ENCODE results near the gene TFPI2.

Gene TFPI2

DNA sequence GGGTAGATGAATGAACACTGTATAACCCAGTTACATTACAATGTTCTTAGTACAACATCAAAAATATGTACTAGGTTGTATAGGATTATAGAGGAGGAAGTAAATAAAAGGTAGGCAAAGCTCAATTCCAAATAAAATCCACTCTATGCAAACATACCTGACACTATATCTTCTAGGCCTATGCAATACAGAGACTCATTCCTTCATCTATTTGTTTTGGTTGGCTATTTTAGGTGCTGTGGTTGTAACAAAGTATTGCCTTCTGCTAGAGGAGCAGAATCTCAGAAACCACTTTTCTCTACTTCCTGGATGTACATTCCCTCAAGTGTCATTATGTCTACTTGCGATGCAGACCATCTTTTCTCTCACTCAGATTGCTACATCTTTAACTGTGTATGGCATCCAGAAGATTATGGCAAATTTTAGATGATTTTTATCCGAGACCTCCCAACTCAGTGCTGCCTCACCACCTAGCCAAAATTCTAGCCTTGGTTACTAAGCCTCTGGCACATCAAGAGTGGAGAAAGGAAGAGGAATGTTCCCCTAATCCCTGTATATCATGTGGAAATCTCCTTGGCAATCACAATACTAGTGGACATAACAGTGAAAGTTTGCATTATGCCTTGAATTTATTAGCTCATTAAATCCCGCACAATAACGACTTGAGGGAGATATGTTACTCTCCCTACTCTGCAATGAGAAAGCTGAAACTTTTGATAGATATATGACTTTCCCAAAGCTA is 5.5 kb upstream of the TFPI2 start:
- no peak overlapping the region for H3K4me3 ChIP-seq (ENCODE audit: low read depth, low read length)
- CTCF ChIA-PET = interaction anchor here (1.0 kb wide), 1 partner anchor 192 kb away, joined by 3 read pairs; no protein-coding TSS in a partner anchor
- H3K4me1 ChIP-seq (ENCODE audit: control insufficient read depth, insufficient read depth, low read length) = no peaks in the 10 kb centered on the region
- H3K36me3 ChIP-seq (ENCODE audit: control insufficient read depth in 2 of 2, insufficient read depth in 1 of 2, low read length in 2 of 2) = no peaks in the 10 kb centered on the region
- H3K9me3 ChIP-seq (ENCODE audit: control insufficient read depth, insufficient read depth, low read depth, low read length) = no peaks in the 10 kb centered on the region
- POLR2A ChIA-PET = no interaction called here
- no peak for TF ChIP-seq SETDB1 (IDR thresholded peaks at IDR 0.05; ENCODE audit: insufficient read length, low read length)
- no peak for TF ChIP-seq ZNF776 (tag by site-specific recombination; IDR thresholded peaks at IDR 0.05; ENCODE audit: borderline replicate concordance)
- TF ChIP-seq, protein P1, sequence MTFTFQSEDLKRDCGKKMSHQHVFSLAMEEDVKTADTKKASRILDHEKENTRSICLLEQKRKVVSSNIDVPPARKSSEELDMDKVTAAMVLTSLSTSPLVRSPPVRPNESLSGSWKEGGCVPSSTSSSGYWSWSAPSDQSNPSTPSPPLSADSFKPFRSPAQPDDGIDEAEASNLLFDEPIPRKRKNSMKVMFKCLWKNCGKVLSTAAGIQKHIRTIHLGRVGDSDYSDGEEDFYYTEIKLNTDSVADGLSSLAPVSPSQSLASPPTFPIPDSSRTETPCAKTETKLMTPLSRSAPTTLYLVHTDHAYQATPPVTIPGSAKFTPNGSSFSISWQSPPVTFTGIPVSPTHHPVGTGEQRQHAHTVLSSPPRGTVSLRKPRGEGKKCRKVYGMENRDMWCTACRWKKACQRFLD (tag by site-specific recombination; IDR thresholded peaks at IDR 0.05) = no peak
- TF ChIP-seq ZNF791 (tag by site-specific recombination; IDR thresholded peaks at IDR 0.05) = no peak
- no peak for TF ChIP-seq ZBTB7A (tag by site-specific recombination; IDR thresholded peaks at IDR 0.05; ENCODE audit: low read depth)
- TF ChIP-seq ZSCAN30 (tag by site-specific recombination; IDR thresholded peaks at IDR 0.05) = no peak
- no peak for TF ChIP-seq KLF10 (tag by site-specific recombination; IDR thresholded peaks at IDR 0.05)
- TF ChIP-seq, protein P2, sequence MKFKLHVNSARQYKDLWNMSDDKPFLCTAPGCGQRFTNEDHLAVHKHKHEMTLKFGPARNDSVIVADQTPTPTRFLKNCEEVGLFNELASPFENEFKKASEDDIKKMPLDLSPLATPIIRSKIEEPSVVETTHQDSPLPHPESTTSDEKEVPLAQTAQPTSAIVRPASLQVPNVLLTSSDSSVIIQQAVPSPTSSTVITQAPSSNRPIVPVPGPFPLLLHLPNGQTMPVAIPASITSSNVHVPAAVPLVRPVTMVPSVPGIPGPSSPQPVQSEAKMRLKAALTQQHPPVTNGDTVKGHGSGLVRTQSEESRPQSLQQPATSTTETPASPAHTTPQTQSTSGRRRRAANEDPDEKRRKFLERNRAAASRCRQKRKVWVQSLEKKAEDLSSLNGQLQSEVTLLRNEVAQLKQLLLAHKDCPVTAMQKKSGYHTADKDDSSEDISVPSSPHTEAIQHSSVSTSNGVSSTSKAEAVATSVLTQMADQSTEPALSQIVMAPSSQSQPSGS (tag by site-specific recombination; IDR thresholded peaks at IDR 0.05; ENCODE audit: low read depth) = no peak
- TF ChIP-seq HOXC10 (CRISPR knock-in tag; IDR thresholded peaks at IDR 0.05) = no peak
- TF ChIP-seq, protein P3, sequence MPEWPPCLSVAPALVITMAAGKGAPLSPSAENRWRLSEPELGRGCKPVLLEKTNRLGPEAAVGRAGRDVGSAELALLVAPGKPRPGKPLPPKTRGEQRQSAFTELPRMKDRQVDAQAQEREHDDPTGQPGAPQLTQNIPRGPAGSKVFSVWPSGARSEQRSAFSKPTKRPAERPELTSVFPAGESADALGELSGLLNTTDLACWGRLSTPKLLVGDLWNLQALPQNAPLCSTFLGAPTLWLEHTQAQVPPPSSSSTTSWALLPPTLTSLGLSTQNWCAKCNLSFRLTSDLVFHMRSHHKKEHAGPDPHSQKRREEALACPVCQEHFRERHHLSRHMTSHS (tag by site-specific recombination; IDR thresholded peaks at IDR 0.05) = no peak
- TF ChIP-seq ZNF292 (tag by site-specific recombination; IDR thresholded peaks at IDR 0.05; ENCODE audit: borderline replicate concordance, low read depth) = no peak
- TF ChIP-seq ZNF121 (tag by site-specific recombination; IDR thresholded peaks at IDR 0.05) = no peak
- TF ChIP-seq, protein P4, sequence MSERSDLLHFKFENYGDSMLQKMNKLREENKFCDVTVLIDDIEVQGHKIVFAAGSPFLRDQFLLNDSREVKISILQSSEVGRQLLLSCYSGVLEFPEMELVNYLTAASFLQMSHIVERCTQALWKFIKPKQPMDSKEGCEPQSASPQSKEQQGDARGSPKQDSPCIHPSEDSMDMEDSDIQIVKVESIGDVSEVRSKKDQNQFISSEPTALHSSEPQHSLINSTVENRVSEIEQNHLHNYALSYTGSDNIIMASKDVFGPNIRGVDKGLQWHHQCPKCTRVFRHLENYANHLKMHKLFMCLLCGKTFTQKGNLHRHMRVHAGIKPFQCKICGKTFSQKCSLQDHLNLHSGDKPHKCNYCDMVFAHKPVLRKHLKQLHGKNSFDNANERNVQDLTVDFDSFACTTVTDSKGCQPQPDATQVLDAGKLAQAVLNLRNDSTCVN (tag by site-specific recombination; optimal IDR thresholded peaks at IDR 0.05) = no peak
- no peak overlapping the region for H3K27ac ChIP-seq (ENCODE audit: extremely low read depth, low read depth, low read length)

DNA sequence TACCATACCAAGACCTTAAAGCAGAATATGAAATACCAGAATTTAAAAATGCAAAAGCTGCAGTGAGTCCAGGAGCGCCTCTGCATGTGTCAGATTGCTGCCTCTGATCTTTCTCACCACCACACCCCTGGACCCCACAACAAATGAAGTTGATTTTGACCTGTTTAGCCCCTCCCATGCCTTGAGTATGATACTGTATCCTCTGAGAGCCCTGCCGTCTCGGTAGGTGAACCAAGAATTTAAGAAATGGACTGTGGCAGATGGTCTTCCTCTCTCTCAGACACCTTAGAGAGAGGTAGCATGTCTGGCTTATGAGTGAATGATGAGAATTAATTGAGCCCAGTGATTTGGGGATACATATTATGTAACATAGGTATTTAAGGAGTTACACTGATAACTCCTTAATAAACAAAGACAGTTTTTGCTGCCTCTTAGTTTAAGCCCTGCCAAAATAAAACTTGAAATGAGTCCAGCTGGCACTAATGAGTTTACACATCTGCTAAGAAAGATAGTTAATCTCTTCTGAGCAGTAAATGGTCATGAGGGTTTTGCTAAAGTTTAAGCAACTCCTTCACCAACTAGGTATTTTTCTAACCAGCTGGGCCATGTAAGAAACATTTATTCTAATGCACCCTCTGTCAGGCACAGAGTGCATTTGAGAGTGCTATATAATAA is 4.5 kb upstream of the TFPI2 start:
- Histone ChIP-seq H3K4me1 (ENCODE audit: control insufficient read depth, insufficient read depth, low read length) (no peaks in the 10 kb centered on the region), H3K9me3 (ENCODE audit: control insufficient read depth, insufficient read depth, low read depth, low read length) (no peaks in the 10 kb centered on the region), H3K4me3 (ENCODE audit: low read depth, low read length) (no peak overlapping the region), H3K36me3 (ENCODE audit: control insufficient read depth in 2 of 2, insufficient read depth in 1 of 2, low read length in 2 of 2) (no peaks in the 10 kb centered on the region), H3K27ac (ENCODE audit: extremely low read depth, low read depth, low read length) (no peak overlapping the region)
- POLR2A ChIA-PET = no interaction called here
- CTCF ChIA-PET = interaction anchor here (0.6 to 1.0 kb wide), 2 partner anchors 24 to 192 kb away, joined by 3 read pairs; no protein-coding TSS in a partner anchor
- TF ChIP-seq OSR2 (tag by site-specific recombination; IDR thresholded peaks at IDR 0.05) = no peak
- no peak for TF ChIP-seq ZSCAN30 (tag by site-specific recombination; IDR thresholded peaks at IDR 0.05)
- no peak for TF ChIP-seq ZNF677 (tag by site-specific recombination; IDR thresholded peaks at IDR 0.05)
- no peak for TF ChIP-seq ZNF138 (tag by site-specific recombination; IDR thresholded peaks at IDR 0.05; ENCODE audit: borderline replicate concordance)
- TF ChIP-seq ZNF777 (tag by site-specific recombination; IDR thresholded peaks at IDR 0.05; ENCODE audit: borderline replicate concordance) = no peak
- TF ChIP-seq ZNF510 (tag by site-specific recombination; IDR thresholded peaks at IDR 0.05; ENCODE audit: insufficient replicate concordance) = no peak
- TF ChIP-seq, protein P5, sequence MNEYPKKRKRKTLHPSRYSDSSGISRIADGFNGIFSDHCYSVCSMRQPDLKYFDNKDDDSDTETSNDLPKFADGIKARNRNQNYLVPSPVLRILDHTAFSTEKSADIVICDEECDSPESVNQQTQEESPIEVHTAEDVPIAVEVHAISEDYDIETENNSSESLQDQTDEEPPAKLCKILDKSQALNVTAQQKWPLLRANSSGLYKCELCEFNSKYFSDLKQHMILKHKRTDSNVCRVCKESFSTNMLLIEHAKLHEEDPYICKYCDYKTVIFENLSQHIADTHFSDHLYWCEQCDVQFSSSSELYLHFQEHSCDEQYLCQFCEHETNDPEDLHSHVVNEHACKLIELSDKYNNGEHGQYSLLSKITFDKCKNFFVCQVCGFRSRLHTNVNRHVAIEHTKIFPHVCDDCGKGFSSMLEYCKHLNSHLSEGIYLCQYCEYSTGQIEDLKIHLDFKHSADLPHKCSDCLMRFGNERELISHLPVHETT (tag by site-specific recombination; IDR thresholded peaks at IDR 0.05) = no peak
- no peak for TF ChIP-seq ZNF514 (tag by site-specific recombination; IDR thresholded peaks at IDR 0.05)
- no peak for TF ChIP-seq ZNF701 (tag by site-specific recombination; IDR thresholded peaks at IDR 0.05)
- TF ChIP-seq ZNF248 (tag by site-specific recombination; IDR thresholded peaks at IDR 0.05) = no peak
- no peak for TF ChIP-seq ZBTB8A (tag by site-specific recombination; IDR thresholded peaks at IDR 0.05)
- TF ChIP-seq SP3 (tag by site-specific recombination; IDR thresholded peaks at IDR 0.05) = no peak

Data from HEK293 (cell line).